ENCODE measurements around the gene RPS3A. TPM values are rescaled to one million over a fixed set of nuclear protein-coding genes. Genes with fewer than 3 reads are reported as not detected.

RPS3A gene
- total and polyA plus RNA-seq, 4 donors = 1,247 to 2,958 (median 2,497) TPM

- no peak overlapping the region for H3K27ac ChIP-seq (ENCODE audit: low read depth in 1 of 2, low read length in 1 of 2)
Observed at GRCh38 chr4:151150821-151151580, 51.6 kb downstream of the RPS3A start.

GRCh38 chr4:151152028-151152427 lies 52.6 kb downstream of the RPS3A start:
- ATAC-seq (ENCODE audit: insufficient read depth, low FRiP score) (no peak), DNase-seq (peak in 1 of 3 donors; percentile 35)
- peaks cover 0 to 17% (median 10%) of the 10 kb centered on the region in 4 donors for H3K36me3 ChIP-seq (ENCODE audit: control insufficient read depth in 4 of 4, insufficient read depth in 4 of 4, low read length in 4 of 4)
- TF ChIP-seq CTCF (IDR thresholded peaks at IDR 0.05; ENCODE audit: control extremely low read depth, extremely low read depth) = no peak
- H3K27me3 ChIP-seq (ENCODE audit: control insufficient read depth in 3 of 3, insufficient read depth in 3 of 3, low read length in 2 of 3) = no peaks in the 10 kb centered on the region
- no peaks in the 10 kb centered on the region for H3K9me3 ChIP-seq (ENCODE audit: control insufficient read depth in 4 of 4, insufficient read depth in 3 of 4, low read length in 3 of 4)
- H3K27ac ChIP-seq (ENCODE audit: low read depth in 1 of 2, low read length in 1 of 2) = no peak overlapping the region
- no peak overlapping the region for H3K9ac ChIP-seq (ENCODE audit: insufficient read depth in 1 of 2, low read length in 2 of 2)
- no peak overlapping the region for H3K4me3 ChIP-seq
- 0 to 13% methylated on average over 1 of the region's 1 CpG for WGBS, 2 donors
- H3K4me1 ChIP-seq (ENCODE audit: control insufficient read depth in 5 of 5, insufficient read depth in 5 of 5, low read length in 5 of 5) = peaks cover 0 to 8% (median 0%) of the 10 kb centered on the region in 5 donors

More at GRCh38 chr4:151150821-151151580, 51.6 kb downstream of the RPS3A start:
- no peak for TF ChIP-seq CTCF (IDR thresholded peaks at IDR 0.05; ENCODE audit: control extremely low read depth, extremely low read depth)
- H3K4me3 ChIP-seq = no peak overlapping the region
- no peak for DNase-seq
- ATAC-seq (ENCODE audit: insufficient read depth, low FRiP score) = no peak
- peaks cover 0 to 18% (median 10%) of the 10 kb centered on the region in 4 donors for H3K36me3 ChIP-seq (ENCODE audit: control insufficient read depth in 4 of 4, insufficient read depth in 4 of 4, low read length in 4 of 4)
- no peaks in the 10 kb centered on the region for H3K9me3 ChIP-seq (ENCODE audit: control insufficient read depth in 4 of 4, insufficient read depth in 3 of 4, low read length in 3 of 4)
- peaks cover 0 to 8% (median 0%) of the 10 kb centered on the region in 5 donors for H3K4me1 ChIP-seq (ENCODE audit: control insufficient read depth in 5 of 5, insufficient read depth in 5 of 5, low read length in 5 of 5)
- no peak overlapping the region for H3K9ac ChIP-seq (ENCODE audit: insufficient read depth in 1 of 2, low read length in 2 of 2)
- WGBS, 2 donors = 96% methylated on average over 9 of the region's 9 CpGs
- no peaks in the 10 kb centered on the region for H3K27me3 ChIP-seq (ENCODE audit: control insufficient read depth in 3 of 3, insufficient read depth in 3 of 3, low read length in 2 of 3)

GRCh38 chr4:151153585-151153984 lies 54.2 kb downstream of the RPS3A start:
- no peaks in the 10 kb centered on the region for H3K9me3 ChIP-seq (ENCODE audit: control insufficient read depth in 4 of 4, insufficient read depth in 3 of 4, low read length in 3 of 4)
- no peak for TF ChIP-seq CTCF (IDR thresholded peaks at IDR 0.05; ENCODE audit: control extremely low read depth, extremely low read depth)
- peaks cover 0 to 9% (median 8%) of the 10 kb centered on the region in 4 donors for H3K36me3 ChIP-seq (ENCODE audit: control insufficient read depth in 4 of 4, insufficient read depth in 4 of 4, low read length in 4 of 4)
- no peaks in the 10 kb centered on the region for H3K27me3 ChIP-seq (ENCODE audit: control insufficient read depth in 3 of 3, insufficient read depth in 3 of 3, low read length in 2 of 3)
- H3K27ac ChIP-seq (ENCODE audit: low read depth in 1 of 2, low read length in 1 of 2) = no peak overlapping the region
- ATAC-seq (ENCODE audit: insufficient read depth, low FRiP score) = no peak
- peaks cover 0 to 8% (median 0%) of the 10 kb centered on the region in 5 donors for H3K4me1 ChIP-seq (ENCODE audit: control insufficient read depth in 5 of 5, insufficient read depth in 5 of 5, low read length in 5 of 5)
- no peak overlapping the region for H3K4me3 ChIP-seq
- peak in 1 of 3 donors; percentile 14 for DNase-seq
- H3K9ac ChIP-seq (ENCODE audit: insufficient read depth in 1 of 2, low read length in 2 of 2) = no peak overlapping the region
- WGBS, 2 donors = 52 to 55% methylated on average over 2 of the region's 2 CpGs

Small RNA genes within 50 kb of the gene (small RNA-seq; reads per million reads assigned to genes)
- not detected for gene SNORD73A (ENCODE audit: low replicate concordance)
- 0.94 reads per million, percentile 80 among the genes with 10 or more reads in this experiment for gene SNORD73B (ENCODE audit: low replicate concordance)

Other genes starting within 250 kb of the RPS3A start
- gene LRBA, start 84.3 kb upstream of the RPS3A start, total RNA-seq = 100 to 1,000 TPM in 1 of 2 donors, 10 to 100 TPM in 1; 54.8 to 149 TPM
- 10 to 100 TPM; 11.8 to 13.6 TPM for gene LRBA, start 84.3 kb upstream of the RPS3A start, polyA plus RNA-seq
- gene PRSS48, start 177.5 kb downstream of the RPS3A start, total RNA-seq = not detected
- gene PRSS48, start 177.5 kb downstream of the RPS3A start, polyA plus RNA-seq = not detected
- 10 to 100 TPM; 55.7 to 69.2 TPM for gene SH3D19, start 226.0 kb downstream of the RPS3A start, total RNA-seq
- 10 to 100 TPM; 22.1 to 45.8 TPM for gene SH3D19, start 226.0 kb downstream of the RPS3A start, polyA plus RNA-seq